Spleen (tissue), 11 donors: ENCODE results near the gene PHLDA2. TPM values are rescaled to one million over a fixed set of nuclear protein-coding genes. Genes with fewer than 3 reads are reported as not detected.
A peak's percentile ranks its signal among the peaks of the same experiment; 100 is the strongest.

Experiments
- DNase-seq: peaks from one replicate; pipeline ENCODE4 v3.0.0-alpha.2; 2020
- H3K27ac ChIP-seq, 8 donors: fragments of 200-600 bp; sonication (generic) in 7 of 8; 1 replicate in 4 of 8; 2 replicates in 4 of 8; pipeline versions ENCODE4 v1.5.0 to v1.8.0; 2016 to 2021; ENCODE audit warnings: inconsistent platforms in 4 of 8, mild to moderate bottlenecking in 4 of 8, moderate library complexity in 1 of 8
- H3K27me3 ChIP-seq, 7 donors: fragments of 200-600 bp; sonication (generic) in 6 of 7; replicated peaks in 1 of 7; 1 replicate in 4 of 7; 2 replicates in 3 of 7; pipeline versions ENCODE4 v1.5.0 to v1.8.0; 2016 to 2021; ENCODE audit warnings: inconsistent platforms in 3 of 7, mild to moderate bottlenecking in 1 of 7
- H3K36me3 ChIP-seq, 6 donors: fragments of 200-600 bp; sonication (generic) in 5 of 6; 1 replicate in 4 of 6; 2 replicates in 2 of 6; pipeline versions ENCODE4 v1.5.0 to v1.8.0; 2016 to 2021; ENCODE audit warnings: inconsistent platforms in 2 of 6
- H3K4me1 ChIP-seq, 6 donors: fragments of 200-600 bp; sonication (generic) in 5 of 6; 1 replicate in 3 of 6; 2 replicates in 3 of 6; pipeline versions ENCODE4 v1.5.0 to v1.8.0; 2016 to 2021; ENCODE audit warnings: inconsistent platforms in 3 of 6
- H3K4me3 ChIP-seq, 8 donors: fragments of 200-600 bp; sonication (generic) in 7 of 8; 1 replicate in 4 of 8; 2 replicates in 4 of 8; pipeline versions ENCODE4 v1.5.0 to v1.8.0; 2016 to 2021; ENCODE audit warnings: inconsistent platforms in 4 of 8, mild to moderate bottlenecking in 4 of 8, moderate library complexity in 2 of 8
- H3K9me3 ChIP-seq, 8 donors: fragments of 200-600 bp; sonication (generic) in 7 of 8; 1 replicate in 4 of 8; 2 replicates in 4 of 8; pipeline versions ENCODE4 v1.5.0 to v1.8.0; 2016 to 2021; ENCODE audit warnings: inconsistent platforms in 4 of 8
- CTCF ChIP-seq, 11 experiments: fragments of 200-600 bp in 7 of 11; fragments of 450-650 bp in 4 of 11; sonication (generic) in 4 of 11; IDR thresholded peaks in 8 of 11; conservative IDR thresholded peaks in 3 of 11; 1 replicate in 7 of 11; 2 replicates in 4 of 11; pipeline versions ENCODE4 v1.4.0 to v1.8.0; 2016 to 2021; ENCODE audit warnings: antibody characterized with exemption in 11 of 11, inconsistent platforms in 4 of 11, mild to moderate bottlenecking in 1 of 11
- POLR2A ChIP-seq, 3 donors: fragments of 450-650 bp; IDR thresholded peaks; one replicate each; pipeline ENCODE4 v1.5.1; 2017; ENCODE audit warnings: antibody characterized with exemption in 3 of 3, mild to moderate bottlenecking in 1 of 3
- POLR2AphosphoS5 ChIP-seq, 3 donors: sonication (generic); formaldehyde crosslinking; IDR thresholded peaks; one replicate each; pipeline ENCODE4 v1.5.1; 2017; ENCODE audit warnings: antibody characterized with exemption in 3 of 3
- WGBS, 5 donors: extraction: QIAGEN DNeasy Blood & Tissue Kit in 3 of 5; methylation state at CpG; one replicate each; pipeline versions ENCODE4 v1.1.5 to v1.1.7; 2013 to 2018; 5-methylcytosine and 5-hydroxymethylcytosine counted together
- intact Hi-C: fragments of 100-400 bp; cut with DNase I; formaldehyde crosslinking; loops from one replicate; pipeline ENCODE4 v1.15.0; 2023; ENCODE audit warnings: low total_unique reads
- polyA plus RNA-seq, 3 donors: library from polyadenylated mRNA; stranded (reverse); fragments of 200-250 nt; gene quantifications; one replicate each; pipeline ENCODE4 v1.2.1, GENCODE V29; 2013
- total RNA-seq, 7 donors: library from RNA; depleted of rRNA in 3 of 7; stranded (reverse); fragments of >200 nt in 3 of 7; fragmentation: NEBNext Ultra II Directional in 4 of 7; extraction: Animal tissue kit (Norgen Biotek cat#: 25700) in 4 of 7; gene quantifications; one replicate each; pipeline versions ENCODE4 v1.1.0 to v1.2.1, GENCODE V29; 2016 to 2021
- donor health status: healthy with polysubstance abuse.
- donor health status: DM: no; HTN: no; CAD: no; lungs with moderate emphysema.
- donor health status: DM: no; HTN: no; CAD: no.
- donor health status: Bipolar disorder and iron deficiency.
- donor health status: healthy.
- donor health status: DM: no; HTN: no; CAD: no.
- donor health status: DM: yes; HTN: yes; CAD: no.

PHLDA2 gene
- total and polyA plus RNA-seq, 10 donors = 1.4 to 3.5 (median 1.7) TPM; not detected in 1

DNA sequence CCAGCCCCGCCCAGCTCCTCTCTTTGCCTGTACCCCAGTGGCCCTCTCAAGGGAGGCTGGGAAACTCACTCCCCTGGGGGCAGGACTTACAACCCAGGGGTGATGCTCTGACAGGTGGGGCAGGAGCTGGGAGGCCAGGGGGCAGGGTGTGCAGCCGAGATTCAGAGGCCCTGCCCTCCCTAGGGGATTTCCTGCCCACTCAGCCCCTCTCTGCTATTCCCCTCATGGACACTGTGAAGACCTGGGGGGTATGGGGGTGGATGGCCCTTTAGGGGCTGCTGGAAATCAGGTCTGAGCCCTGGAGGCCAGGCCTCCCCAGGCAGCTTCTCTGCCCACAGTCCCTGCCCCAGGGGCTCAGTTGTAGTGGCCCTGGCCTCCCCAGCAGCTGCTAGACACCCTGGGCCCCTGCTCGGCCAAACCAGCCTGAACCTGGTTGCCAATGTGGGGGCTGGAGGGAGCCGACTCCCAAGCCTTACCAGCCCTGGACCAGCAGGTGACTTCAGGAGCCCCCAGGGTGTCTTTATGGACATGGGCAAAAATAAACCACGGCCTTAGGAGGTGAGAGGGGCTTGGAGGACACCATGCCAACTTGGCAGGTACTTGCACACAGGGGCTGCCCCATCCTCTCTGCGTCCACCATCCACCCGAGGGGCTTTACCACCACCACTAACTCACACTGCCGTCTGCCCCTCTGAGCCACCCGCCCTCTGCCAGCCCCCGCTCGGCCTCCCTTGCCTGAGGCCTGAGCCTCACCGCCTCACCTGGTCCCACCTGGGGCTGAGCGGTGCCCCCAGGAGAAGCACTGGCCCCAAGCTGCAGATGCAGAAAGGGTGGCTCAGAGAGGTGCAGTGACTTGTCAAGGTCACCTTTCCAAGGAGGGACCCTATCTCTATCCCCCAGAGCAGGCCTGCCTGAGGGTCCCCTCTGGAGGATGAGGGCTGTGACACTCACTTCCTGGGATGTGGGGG, 2.8 kb upstream of the PHLDA2 start:
- H3K4me1 ChIP-seq = peaks cover 21 to 54% (median 39%) of the 10 kb centered on the region in 6 donors
- DNase-seq = peak; percentile 65
- H3K27ac ChIP-seq = no peak overlapping the region
- H3K36me3 ChIP-seq = no peaks in the 10 kb centered on the region
- H3K4me3 ChIP-seq = no peak overlapping the region
- H3K9me3 ChIP-seq = peaks cover 0 to 2% (median 2%) of the 10 kb centered on the region in 8 donors
- WGBS, 5 donors = 77 to 92% (median 85%) methylated on average over 8 to 13 of the region's 13 CpGs
- peaks cover 0 to 54% (median 30%) of the 10 kb centered on the region in 7 donors for H3K27me3 ChIP-seq
- intact Hi-C loops = no loop called here
- TF ChIP-seq CTCF (IDR thresholded peaks at IDR 0.05 in 8 of 11, conservative IDR thresholded peaks at IDR 0.05 in 3 of 11) (no peak), POLR2A (IDR thresholded peaks at IDR 0.05) (no peak), POLR2AphosphoS5 (IDR thresholded peaks at IDR 0.05) (no peak)

- Histone ChIP-seq H3K27ac (no peak overlapping the region), H3K27me3 (peaks cover 0 to 60% (median 34%) of the 10 kb centered on the region in 7 donors), H3K4me1 (peaks cover 21 to 54% (median 39%) of the 10 kb centered on the region in 6 donors), H3K36me3 (no peaks in the 10 kb centered on the region), H3K9me3 (no peaks in the 10 kb centered on the region), H3K4me3 (no peak overlapping the region)
- no peak for TF ChIP-seq POLR2A (IDR thresholded peaks at IDR 0.05)
- TF ChIP-seq POLR2AphosphoS5 (IDR thresholded peaks at IDR 0.05) = no peak
- TF ChIP-seq CTCF (IDR thresholded peaks at IDR 0.05 in 8 of 11, conservative IDR thresholded peaks at IDR 0.05 in 3 of 11) = no peak
- intact Hi-C loops = no loop called here
- 73 to 83% (median 75%) methylated on average over 4 of the region's 4 CpGs for WGBS, 5 donors
- no peak for DNase-seq
Observed at GRCh38 chr11:2931420-2931746, 2.2 kb upstream of the PHLDA2 start.

DNA sequence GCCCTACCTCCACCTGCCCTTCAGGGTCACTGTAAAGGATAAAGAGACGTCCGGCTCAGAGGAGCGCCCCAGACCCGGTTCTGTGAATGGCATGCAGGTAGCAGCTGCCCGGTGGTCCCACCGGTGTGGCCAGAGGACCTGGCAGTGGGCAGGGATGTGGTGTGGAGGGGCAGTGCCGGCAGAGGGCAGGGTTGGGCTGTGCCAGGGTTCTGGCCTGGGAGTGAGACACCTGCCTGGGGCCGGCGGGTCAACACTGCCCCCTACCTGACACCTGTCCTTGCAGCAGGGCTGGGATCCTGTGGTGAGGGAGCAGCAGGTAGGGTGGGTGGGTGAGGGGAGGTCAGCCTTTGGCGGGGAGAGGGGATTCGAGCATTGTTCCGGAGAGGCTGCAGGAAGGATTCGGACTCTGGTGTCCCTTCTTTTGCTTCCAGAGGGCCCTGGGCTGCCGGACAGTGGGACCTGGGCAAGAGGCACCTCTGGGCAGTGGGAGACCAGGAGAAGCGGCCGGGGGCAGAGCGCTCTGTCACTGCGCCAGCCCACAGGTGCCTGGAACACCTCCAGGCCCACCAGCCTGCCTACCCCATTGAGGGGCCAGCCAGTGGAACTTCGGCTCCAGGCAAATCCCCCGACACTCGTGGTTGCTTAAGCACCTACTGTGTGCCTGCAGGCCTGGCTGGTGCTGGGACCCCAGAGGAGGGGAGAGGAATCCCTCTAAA, 1.6 kb upstream of the PHLDA2 start:
- WGBS, 5 donors = 34 to 52% (median 45%) methylated on average over 11 to 21 of the region's 21 CpGs
- Histone ChIP-seq H3K4me1 (peaks cover 21 to 54% (median 39%) of the 10 kb centered on the region in 6 donors), H3K36me3 (no peaks in the 10 kb centered on the region), H3K27ac (peak overlapping the region in 3 of 8 donors; percentile 57 to 75 (median 74)), H3K4me3 (peak overlapping the region in 6 of 8 donors; percentile 46 to 80 (median 56)), H3K9me3 (no peaks in the 10 kb centered on the region), H3K27me3 (peaks cover 0 to 60% (median 34%) of the 10 kb centered on the region in 7 donors)
- peak; percentile 15 to 77 (median 54) for TF ChIP-seq CTCF (IDR thresholded peaks at IDR 0.05 in 8 of 11, conservative IDR thresholded peaks at IDR 0.05 in 3 of 11)
- TF ChIP-seq POLR2AphosphoS5 (IDR thresholded peaks at IDR 0.05) = peak in 1 of 3 donors; percentile 55
- TF ChIP-seq POLR2A (IDR thresholded peaks at IDR 0.05) = no peak
- intact Hi-C loops = no loop called here
- DNase-seq = peak; percentile 89
